Thyroid gland (tissue), 4 donors: ENCODE measurements around the gene EDEM1. TPM values are rescaled to one million over a fixed set of nuclear protein-coding genes. Genes with fewer than 3 reads are reported as not detected.

Experiments used
- DNase-seq, 2 donors: peaks; one replicate each; pipeline ENCODE4 v3.0.0-alpha.2; 2019
- H3K27ac ChIP-seq, 3 donors: fragments of 200-600 bp; sonication (generic); 1 replicate in 2 of 3; 2 replicates in 1 of 3; pipeline ENCODE4 v1.5.1; 2016 to 2019; ENCODE audit warnings: mild to moderate bottlenecking in 1 of 3, moderate library complexity in 1 of 3
- H3K27me3 ChIP-seq: fragments of 200-600 bp; sonication (generic); one replicate; pipeline ENCODE4 v1.5.1; 2019
- H3K36me3 ChIP-seq, 2 donors: fragments of 200-600 bp; sonication (generic); one replicate each; pipeline ENCODE4 v1.5.1; 2016 to 2019
- H3K4me1 ChIP-seq, 2 donors: fragments of 200-600 bp; sonication (generic); one replicate each; pipeline ENCODE4 v1.5.1; 2017 to 2019
- H3K4me3 ChIP-seq, 3 donors: fragments of 200-600 bp; sonication (generic); replicated peaks in 1 of 3; 1 replicate in 2 of 3; 2 replicates in 1 of 3; pipeline ENCODE4 v1.5.1; 2016; ENCODE audit warnings: mild to moderate bottlenecking in 1 of 3
- H3K9me3 ChIP-seq: fragments of 200-600 bp; sonication (generic); one replicate; pipeline ENCODE4 v1.5.1; 2017
- POLR2A ChIP-seq, 2 donors: fragments of 450-650 bp; IDR thresholded peaks; one replicate each; pipeline ENCODE4 v1.6.1; 2017; ENCODE audit warnings: antibody characterized with exemption in 2 of 2, mild to moderate bottlenecking in 2 of 2, moderate library complexity in 1 of 2
- WGBS, 2 donors: methylation state at CpG; one replicate each; pipeline ENCODE4 v1.1.5; 2017; 5-methylcytosine and 5-hydroxymethylcytosine counted together
- intact Hi-C: fragments of 100-400 bp; cut with DNase I; formaldehyde crosslinking; loops from one replicate; pipeline ENCODE4 v1.15.1; 2023
- total RNA-seq, 4 donors: library from RNA; depleted of rRNA; stranded (reverse); fragments of >200 nt; gene quantifications; one replicate each; pipeline ENCODE4 v1.2.3, GENCODE V29; 2016
- TF ChIP-seq, protein P1 (sequence below), 6 experiments: fragments of 200-600 bp in 3 of 6; fragments of 450-650 bp in 3 of 6; sonication (generic) in 3 of 6; IDR thresholded peaks; one replicate each; pipeline ENCODE4 v1.5.1; 2016 to 2019; ENCODE audit warnings: antibody characterized with exemption in 6 of 6, mild to moderate bottlenecking in 2 of 6, inconsistent platforms in 1 of 6, moderate library complexity in 1 of 6

EDEM1 gene
- total RNA-seq, 4 donors from 2014 or later = 26.1 to 58.4 (median 43.0) TPM

DNA sequence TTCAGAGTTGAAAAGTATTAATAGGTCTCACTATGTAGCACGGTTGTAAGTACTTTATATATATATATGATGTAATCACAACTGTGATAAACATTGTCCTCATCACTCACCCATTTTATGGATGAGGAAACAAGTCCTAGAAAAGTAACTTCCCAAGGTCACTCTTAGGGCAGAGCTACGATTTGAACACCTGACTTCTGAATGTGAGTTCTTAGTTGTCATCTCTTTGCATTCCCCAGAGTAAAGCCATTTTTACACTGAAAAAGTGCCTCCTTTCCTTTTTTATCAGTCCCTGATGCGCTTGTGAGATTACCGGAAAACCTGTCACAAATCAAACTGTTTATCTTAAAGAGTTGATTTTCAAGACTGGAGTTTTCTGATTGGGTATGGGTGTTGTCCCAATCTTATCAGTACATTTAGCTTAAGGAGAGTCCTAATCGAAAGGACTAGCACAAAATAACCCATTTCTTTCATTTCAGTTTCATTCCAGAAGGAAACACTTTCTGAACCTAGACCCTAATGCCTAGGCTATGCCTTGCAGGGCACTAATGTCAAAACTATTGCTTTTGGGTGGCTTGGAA, 2.3 kb upstream of the EDEM1 start:
- H3K27ac ChIP-seq = no peak overlapping the region
- no peaks in the 10 kb centered on the region for H3K9me3 ChIP-seq
- DNase-seq = no peak
- intact Hi-C loops = loop anchor here (5.0 kb wide), 1 partner anchor 63 kb away; the partner anchor contains the start of gene ARL8B
- TF ChIP-seq, protein P1, sequence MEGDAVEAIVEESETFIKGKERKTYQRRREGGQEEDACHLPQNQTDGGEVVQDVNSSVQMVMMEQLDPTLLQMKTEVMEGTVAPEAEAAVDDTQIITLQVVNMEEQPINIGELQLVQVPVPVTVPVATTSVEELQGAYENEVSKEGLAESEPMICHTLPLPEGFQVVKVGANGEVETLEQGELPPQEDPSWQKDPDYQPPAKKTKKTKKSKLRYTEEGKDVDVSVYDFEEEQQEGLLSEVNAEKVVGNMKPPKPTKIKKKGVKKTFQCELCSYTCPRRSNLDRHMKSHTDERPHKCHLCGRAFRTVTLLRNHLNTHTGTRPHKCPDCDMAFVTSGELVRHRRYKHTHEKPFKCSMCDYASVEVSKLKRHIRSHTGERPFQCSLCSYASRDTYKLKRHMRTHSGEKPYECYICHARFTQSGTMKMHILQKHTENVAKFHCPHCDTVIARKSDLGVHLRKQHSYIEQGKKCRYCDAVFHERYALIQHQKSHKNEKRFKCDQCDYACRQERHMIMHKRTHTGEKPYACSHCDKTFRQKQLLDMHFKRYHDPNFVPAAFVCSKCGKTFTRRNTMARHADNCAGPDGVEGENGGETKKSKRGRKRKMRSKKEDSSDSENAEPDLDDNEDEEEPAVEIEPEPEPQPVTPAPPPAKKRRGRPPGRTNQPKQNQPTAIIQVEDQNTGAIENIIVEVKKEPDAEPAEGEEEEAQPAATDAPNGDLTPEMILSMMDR (IDR thresholded peaks at IDR 0.05) = no peak
- no peak for TF ChIP-seq POLR2A (IDR thresholded peaks at IDR 0.05)
- H3K4me3 ChIP-seq = no peak overlapping the region
- H3K36me3 ChIP-seq = peaks cover 0 to 3% of the 10 kb centered on the region in 2 donors
- no peaks in the 10 kb centered on the region for H3K27me3 ChIP-seq
- H3K4me1 ChIP-seq = peaks cover 18 to 29% of the 10 kb centered on the region in 2 donors
- WGBS, 2 donors = 88 to 93% methylated on average over 5 of the region's 5 CpGs

DNA sequence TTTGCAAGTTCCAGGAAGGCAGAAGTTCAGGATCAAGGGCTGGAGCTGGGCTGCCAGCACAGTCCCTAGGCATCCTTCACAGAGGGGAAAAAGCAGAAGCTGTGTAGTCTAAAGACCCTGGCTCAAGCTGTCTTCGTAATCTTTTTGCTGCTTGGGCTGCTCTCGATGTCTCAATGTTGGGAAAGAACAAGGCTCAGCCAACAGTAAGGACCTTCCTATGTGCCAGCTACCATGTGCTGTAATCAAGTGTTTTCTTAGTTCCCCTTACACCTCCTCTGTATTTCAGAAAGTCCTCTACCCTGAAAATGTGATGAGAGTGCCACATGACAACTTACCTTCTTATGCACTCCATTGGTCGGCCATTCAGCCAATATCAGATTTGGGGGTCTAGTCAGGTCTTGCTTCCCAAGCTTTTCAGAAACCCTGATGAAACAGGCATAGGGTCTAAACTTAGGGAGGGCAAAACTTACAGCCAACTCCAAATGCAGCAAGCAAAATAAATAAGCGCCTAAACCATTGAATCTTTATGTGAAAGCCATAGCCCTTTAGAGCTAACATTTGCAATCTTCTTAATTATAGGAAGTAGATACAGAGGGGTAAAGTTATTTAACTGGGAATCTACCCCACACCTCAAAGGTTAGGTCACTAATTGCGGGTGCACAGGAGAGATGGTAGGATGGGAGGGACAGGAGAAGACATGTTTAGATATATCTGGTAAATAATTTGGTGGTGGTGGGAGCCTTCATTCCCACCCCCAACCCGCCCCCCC, 1.2 kb upstream of the EDEM1 start:
- Histone ChIP-seq H3K27ac (peak overlapping the region; percentile 58 to 97 (median 74)), H3K4me1 (peaks cover 19 to 40% of the 10 kb centered on the region in 2 donors), H3K27me3 (no peaks in the 10 kb centered on the region), H3K4me3 (peak overlapping the region in 2 of 3 donors; percentile 44 to 100), H3K36me3 (no peaks in the 10 kb centered on the region), H3K9me3 (no peaks in the 10 kb centered on the region)
- 49 to 59% methylated on average over 6 of the region's 6 CpGs for WGBS, 2 donors
- DNase-seq = peak in 1 of 2 donors; percentile 8
- TF ChIP-seq POLR2A (IDR thresholded peaks at IDR 0.05) = no peak
- TF ChIP-seq, protein P1 (IDR thresholded peaks at IDR 0.05) = no peak
- intact Hi-C loops = loop anchor here (5.0 kb wide), 1 partner anchor 64 kb away; the partner anchor contains the start of gene ARL8B

DNA sequence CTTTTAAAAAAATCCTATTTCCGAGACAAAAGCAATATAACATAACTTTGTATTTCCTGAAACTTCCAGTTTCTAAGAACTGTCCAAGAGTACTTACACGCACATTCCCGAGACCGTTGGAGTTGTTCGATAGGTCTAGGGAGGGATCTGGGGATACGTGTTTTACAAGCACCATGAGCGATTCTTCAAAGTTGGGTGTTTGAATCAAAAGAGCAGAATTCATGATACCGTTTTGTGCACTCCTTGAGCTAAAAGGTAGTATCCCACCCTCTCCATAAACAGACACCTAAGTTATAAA, 700 bp upstream of the EDEM1 start:
- H3K9me3 ChIP-seq = no peaks in the 10 kb centered on the region
- 2 to 3% methylated on average over 8 of the region's 8 CpGs for WGBS, 2 donors
- H3K27ac ChIP-seq = peak overlapping the region; percentile 58 to 97 (median 74)
- H3K4me1 ChIP-seq = peaks cover 19 to 40% of the 10 kb centered on the region in 2 donors
- intact Hi-C loops = loop anchor here (5.0 kb wide), 1 partner anchor 65 kb away; the partner anchor contains the start of gene ARL8B
- TF ChIP-seq POLR2A (IDR thresholded peaks at IDR 0.05) = no peak
- TF ChIP-seq, protein P1 (IDR thresholded peaks at IDR 0.05) = no peak
- peak overlapping the region; percentile 3 to 100 (median 44) for H3K4me3 ChIP-seq
- DNase-seq = peak in 1 of 2 donors; percentile 13
- no peaks in the 10 kb centered on the region for H3K27me3 ChIP-seq
- no peaks in the 10 kb centered on the region for H3K36me3 ChIP-seq

DNA sequence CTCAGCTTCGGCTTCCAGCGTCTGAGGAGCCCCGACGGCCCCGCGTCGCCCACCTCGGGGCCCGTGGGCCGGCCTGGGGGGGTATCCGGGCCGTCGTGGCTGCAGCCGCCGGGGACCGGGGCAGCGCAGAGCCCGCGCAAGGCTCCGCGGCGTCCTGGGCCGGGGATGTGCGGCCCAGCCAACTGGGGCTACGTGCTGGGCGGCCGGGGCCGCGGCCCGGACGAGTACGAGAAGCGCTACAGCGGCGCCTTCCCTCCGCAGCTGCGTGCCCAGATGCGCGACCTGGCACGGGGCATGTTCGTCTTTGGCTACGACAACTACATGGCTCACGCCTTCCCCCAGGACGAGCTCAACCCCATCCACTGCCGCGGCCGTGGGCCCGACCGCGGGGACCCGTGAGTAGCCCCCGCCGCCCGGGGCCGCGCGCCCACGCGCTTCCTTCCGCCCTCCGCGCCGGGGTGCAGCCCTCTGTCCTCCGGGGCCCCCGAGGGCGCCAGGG, 462 bp downstream of the EDEM1 start:
- intact Hi-C loops = loop anchor here (5.0 kb wide), 1 partner anchor 66 kb away; the partner anchor contains the start of gene ARL8B
- no peak for TF ChIP-seq POLR2A (IDR thresholded peaks at IDR 0.05)
- TF ChIP-seq, protein P1 (IDR thresholded peaks at IDR 0.05) = no peak
- 0% methylated on average over 3 of the region's 66 CpGs; no CpG with 5 or more reads in 1 of the 2 donors for WGBS, 2 donors

More for the DNA sequence above, 462 bp downstream of the EDEM1 start:
- Histone ChIP-seq H3K36me3 (no peaks in the 10 kb centered on the region), H3K4me3 (peak overlapping the region; percentile 65 to 100 (median 95)), H3K27me3 (no peaks in the 10 kb centered on the region), H3K9me3 (no peaks in the 10 kb centered on the region), H3K4me1 (peaks cover 19 to 47% of the 10 kb centered on the region in 2 donors), H3K27ac (peak overlapping the region; percentile 73 to 97 (median 87))
- DNase-seq = peak; percentile 28 to 37
